HFFc6 (cell line): ENCODE data around the gene ERC2. TPM values are rescaled to one million over a fixed set of nuclear protein-coding genes. Genes with fewer than 3 reads are reported as not detected.
A peak's percentile ranks its signal among the peaks of the same experiment; 100 is the strongest.

Experiments used
- DNase-seq: peaks from one replicate; pipeline ENCODE4 v3.0.0-alpha.2; 2018
- H3K27ac Mint-ChIP-seq: 2 replicates; pipeline ENCODE4 v1.8.0; 2020; ENCODE audit warnings: mild to moderate bottlenecking, mixed read lengths
- H3K27me3 Mint-ChIP-seq: 2 replicates; pipeline ENCODE4 v1.8.0; 2021; ENCODE audit warnings: mild to moderate bottlenecking, moderate library complexity, mixed read lengths; ENCODE audit not compliant: insufficient read depth
- H3K36me3 Mint-ChIP-seq: 2 replicates; pipeline ENCODE4 v1.8.0; 2021; ENCODE audit warnings: low read depth, mixed read lengths
- H3K4me1 Mint-ChIP-seq: 2 replicates; pipeline ENCODE4 v1.8.0; 2020; ENCODE audit warnings: low read depth, mixed read lengths
- H3K4me3 Mint-ChIP-seq: 2 replicates; pipeline ENCODE4 v1.8.0; 2020; ENCODE audit warnings: mild to moderate bottlenecking, moderate library complexity, mixed read lengths
- H3K9me3 Mint-ChIP-seq: 2 replicates; pipeline ENCODE4 v1.8.0; 2020; ENCODE audit warnings: mild to moderate bottlenecking, mixed read lengths
- total RNA-seq, 6 experiments: library from RNA; stranded (reverse); fragmentation: NEBNext Ultra II Directional; extraction: Animal tissue kit (Norgen Biotek cat#: 25700); gene quantifications; 2 replicates in 1 of 6; 3 replicates in 5 of 6; pipeline ENCODE4 v1.2.3, GENCODE V29; 2021
- TF ChIP-seq, protein P1 (sequence below): fragments of 200-600 bp; sonication (generic); IDR thresholded peaks from 2 replicates; pipeline ENCODE4 v1.5.0; 2021; ENCODE audit warnings: antibody characterized with exemption, mild to moderate bottlenecking

ERC2 gene
- total RNA-seq, 6 experiments from 2014 or later, result 0.11 TPM; not detected in 5

GRCh38 chr3:56309465-56309864 is 158.8 kb downstream of the ERC2 start:
- H3K4me3 Mint-ChIP-seq, result no peak overlapping the region
- H3K9me3 Mint-ChIP-seq, result peaks cover 5% of the 10 kb centered on the region; the same call in 1 of the 2 replicates

GRCh38 chr3:56308471-56308870 is 159.8 kb downstream of the ERC2 start:
- Mint-ChIP-seq H3K4me3 (no peak overlapping the region), H3K9me3 (peaks cover 10% of the 10 kb centered on the region), H3K36me3 (no peaks in the 10 kb centered on the region), H3K27ac (no peak overlapping the region), H3K27me3 (no peaks in the 10 kb centered on the region), H3K4me1 (no peaks in the 10 kb centered on the region)
- TF ChIP-seq, protein P1, sequence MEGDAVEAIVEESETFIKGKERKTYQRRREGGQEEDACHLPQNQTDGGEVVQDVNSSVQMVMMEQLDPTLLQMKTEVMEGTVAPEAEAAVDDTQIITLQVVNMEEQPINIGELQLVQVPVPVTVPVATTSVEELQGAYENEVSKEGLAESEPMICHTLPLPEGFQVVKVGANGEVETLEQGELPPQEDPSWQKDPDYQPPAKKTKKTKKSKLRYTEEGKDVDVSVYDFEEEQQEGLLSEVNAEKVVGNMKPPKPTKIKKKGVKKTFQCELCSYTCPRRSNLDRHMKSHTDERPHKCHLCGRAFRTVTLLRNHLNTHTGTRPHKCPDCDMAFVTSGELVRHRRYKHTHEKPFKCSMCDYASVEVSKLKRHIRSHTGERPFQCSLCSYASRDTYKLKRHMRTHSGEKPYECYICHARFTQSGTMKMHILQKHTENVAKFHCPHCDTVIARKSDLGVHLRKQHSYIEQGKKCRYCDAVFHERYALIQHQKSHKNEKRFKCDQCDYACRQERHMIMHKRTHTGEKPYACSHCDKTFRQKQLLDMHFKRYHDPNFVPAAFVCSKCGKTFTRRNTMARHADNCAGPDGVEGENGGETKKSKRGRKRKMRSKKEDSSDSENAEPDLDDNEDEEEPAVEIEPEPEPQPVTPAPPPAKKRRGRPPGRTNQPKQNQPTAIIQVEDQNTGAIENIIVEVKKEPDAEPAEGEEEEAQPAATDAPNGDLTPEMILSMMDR, result no peak
- no peak for DNase-seq

More at GRCh38 chr3:56309465-56309864, 158.8 kb downstream of the ERC2 start:
- no peaks in the 10 kb centered on the region for H3K4me1 Mint-ChIP-seq
- TF ChIP-seq, protein P1, result no peak
- H3K27ac Mint-ChIP-seq, result no peak overlapping the region
- no peaks in the 10 kb centered on the region for H3K36me3 Mint-ChIP-seq
- no peak for DNase-seq
- H3K27me3 Mint-ChIP-seq, result no peaks in the 10 kb centered on the region

GRCh38 chr3:56304069-56304468 is 164.2 kb downstream of the ERC2 start:
- TF ChIP-seq, protein P1, result no peak
- DNase-seq, result no peak
- peaks cover 15% of the 10 kb centered on the region for H3K9me3 Mint-ChIP-seq
- no peak overlapping the region for H3K4me3 Mint-ChIP-seq
- H3K36me3 Mint-ChIP-seq, result no peaks in the 10 kb centered on the region
- H3K4me1 Mint-ChIP-seq, result no peaks in the 10 kb centered on the region
- no peak overlapping the region for H3K27ac Mint-ChIP-seq
- H3K27me3 Mint-ChIP-seq, result no peaks in the 10 kb centered on the region; the same call in 1 of the 2 replicates

- TF ChIP-seq, protein P1, result peak; percentile 45; the same call in 1 of the 2 replicates
- Mint-ChIP-seq H3K27me3 (no peaks in the 10 kb centered on the region; the same call in 1 of the 2 replicates), H3K4me1 (no peaks in the 10 kb centered on the region), H3K9me3 (peaks cover 17% of the 10 kb centered on the region), H3K36me3 (no peaks in the 10 kb centered on the region), H3K4me3 (no peak overlapping the region), H3K27ac (no peak overlapping the region)
- no peak for DNase-seq
Observed at GRCh38 chr3:56303487-56303886, 164.8 kb downstream of the ERC2 start.

- no peaks in the 10 kb centered on the region for H3K36me3 Mint-ChIP-seq
- no peaks in the 10 kb centered on the region; the same call in 1 of the 2 replicates for H3K27me3 Mint-ChIP-seq
- DNase-seq, result no peak
- H3K27ac Mint-ChIP-seq, result no peak overlapping the region
- no peaks in the 10 kb centered on the region for H3K4me1 Mint-ChIP-seq
- TF ChIP-seq, protein P1, result no peak
- H3K4me3 Mint-ChIP-seq, result no peak overlapping the region
- peaks cover 25% of the 10 kb centered on the region for H3K9me3 Mint-ChIP-seq
Observed at GRCh38 chr3:56302417-56302816, 165.8 kb downstream of the ERC2 start.
